ENCODE measurements around the gene NR2C2.

DNA sequence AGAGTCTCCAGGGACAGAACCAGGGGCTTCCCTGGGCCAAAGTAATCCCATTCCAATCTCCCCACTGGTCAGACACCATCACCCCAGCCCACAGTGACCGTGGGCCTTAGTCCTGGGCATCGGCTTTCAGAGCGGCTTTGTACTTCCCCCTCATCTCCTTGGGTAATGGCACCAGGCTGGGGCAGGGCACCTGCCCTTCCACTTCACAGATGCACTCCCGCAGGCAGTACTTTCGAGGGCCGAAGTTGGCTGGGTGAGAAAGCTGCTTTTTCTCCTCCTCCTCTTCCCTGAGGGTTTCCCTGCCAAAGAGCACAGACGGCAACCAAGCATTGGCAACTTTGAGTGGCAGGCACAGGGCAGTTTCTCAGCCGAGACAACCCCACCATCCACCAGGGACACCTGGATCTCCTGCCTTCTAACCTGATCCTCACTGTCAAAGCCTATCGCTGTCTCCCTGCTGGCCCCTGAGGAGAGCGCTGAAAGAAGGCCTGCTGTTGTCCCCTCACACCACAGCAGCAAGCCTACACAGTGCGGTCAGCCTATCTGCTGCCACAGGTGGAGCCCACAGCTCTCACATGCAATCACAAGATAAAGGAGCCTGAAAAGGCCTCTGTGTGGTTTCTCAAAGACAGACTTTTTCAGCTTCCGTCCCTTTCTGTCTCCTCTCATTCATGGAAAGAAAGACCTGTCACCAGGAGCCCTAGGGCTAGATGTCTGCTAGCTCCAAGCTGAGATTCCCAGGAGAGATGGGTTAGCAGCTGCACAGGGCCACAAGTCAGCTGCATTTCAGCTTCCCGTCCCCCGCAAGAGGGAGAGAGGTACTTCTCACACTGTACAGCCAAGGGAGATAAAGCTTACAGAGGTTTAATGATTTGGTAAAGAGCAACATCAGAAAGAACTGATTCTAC, 105.2 kb downstream of the NR2C2 start:
- TF ChIP-seq, protein P1, sequence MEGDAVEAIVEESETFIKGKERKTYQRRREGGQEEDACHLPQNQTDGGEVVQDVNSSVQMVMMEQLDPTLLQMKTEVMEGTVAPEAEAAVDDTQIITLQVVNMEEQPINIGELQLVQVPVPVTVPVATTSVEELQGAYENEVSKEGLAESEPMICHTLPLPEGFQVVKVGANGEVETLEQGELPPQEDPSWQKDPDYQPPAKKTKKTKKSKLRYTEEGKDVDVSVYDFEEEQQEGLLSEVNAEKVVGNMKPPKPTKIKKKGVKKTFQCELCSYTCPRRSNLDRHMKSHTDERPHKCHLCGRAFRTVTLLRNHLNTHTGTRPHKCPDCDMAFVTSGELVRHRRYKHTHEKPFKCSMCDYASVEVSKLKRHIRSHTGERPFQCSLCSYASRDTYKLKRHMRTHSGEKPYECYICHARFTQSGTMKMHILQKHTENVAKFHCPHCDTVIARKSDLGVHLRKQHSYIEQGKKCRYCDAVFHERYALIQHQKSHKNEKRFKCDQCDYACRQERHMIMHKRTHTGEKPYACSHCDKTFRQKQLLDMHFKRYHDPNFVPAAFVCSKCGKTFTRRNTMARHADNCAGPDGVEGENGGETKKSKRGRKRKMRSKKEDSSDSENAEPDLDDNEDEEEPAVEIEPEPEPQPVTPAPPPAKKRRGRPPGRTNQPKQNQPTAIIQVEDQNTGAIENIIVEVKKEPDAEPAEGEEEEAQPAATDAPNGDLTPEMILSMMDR (optimal IDR thresholded peaks at IDR 0.05 in 1 of 3, IDR thresholded peaks at IDR 0.05 in 1 of 3, conservative IDR thresholded peaks at IDR 0.05 in 1 of 3; ENCODE audit: extremely low read depth in 1 of 3, insufficient read depth in 2 of 3, low read length in 3 of 3) = no peak
- no peak for TF ChIP-seq EZH2 (IDR thresholded peaks at IDR 0.05; ENCODE audit: low read length)

All from keratinocyte (primary cell).